IPS-18c (cell line): ENCODE measurements around the gene RANGRF.
A peak's percentile ranks its signal among the peaks of the same experiment; 100 is the strongest.
"Not testable (repeated sequence)": the region's sequence is repeated elsewhere in the genome, so short reads cannot be mapped to it uniquely, and the experiment has no call there.

Source experiments
- H3K4me3 ChIP-seq: 2 replicates; pipeline ENCODE4 v1.7.0; 2013; ENCODE audit warnings: low read depth, mild to moderate bottlenecking, low read length, moderate library complexity; ENCODE audit not compliant: insufficient read depth
- H3K9me3 ChIP-seq: one replicate; pipeline ENCODE4 v1.6.1; 2013; ENCODE audit warnings: mild to moderate bottlenecking, low read length, moderate library complexity; ENCODE audit not compliant: control insufficient read depth, insufficient read depth

Gene RANGRF

DNA sequence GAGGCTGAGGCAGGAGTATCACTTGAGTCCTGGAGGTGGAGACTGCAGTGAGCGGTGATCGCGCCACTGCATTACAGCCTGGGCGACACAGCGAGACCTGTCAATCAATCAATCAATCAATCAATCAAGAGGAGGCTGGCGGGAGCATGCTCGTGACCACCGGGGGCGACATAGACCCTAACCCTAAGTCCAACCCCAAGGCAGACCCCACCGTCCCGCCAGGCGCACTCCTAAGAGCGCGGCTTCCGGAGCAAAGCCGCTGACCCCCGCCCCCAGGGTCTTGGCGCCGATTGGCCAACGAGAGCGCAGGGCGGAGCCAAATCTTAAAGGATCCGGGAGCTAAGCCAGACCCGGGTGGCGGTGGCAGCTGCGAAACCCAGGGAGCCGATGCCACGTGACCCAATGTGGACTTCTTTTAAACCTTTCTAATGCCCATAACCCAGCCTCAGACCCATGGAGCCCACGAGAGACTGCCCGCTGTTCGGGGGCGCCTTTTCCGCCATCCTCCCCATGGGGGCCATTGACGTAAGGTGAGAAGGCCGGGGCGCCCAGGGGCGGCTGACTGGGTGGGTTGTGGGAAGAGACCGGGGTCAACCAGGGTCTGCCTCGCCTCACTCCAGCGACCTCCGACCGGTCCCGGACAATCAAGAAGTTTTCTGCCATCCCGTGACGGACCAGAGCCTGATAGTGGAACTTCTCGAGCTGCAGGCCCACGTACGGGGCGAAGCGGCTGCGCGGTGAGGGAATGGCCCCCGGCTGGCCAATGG is at the start of gene RANGRF:
Gene RANGRF (plus strand): TSS at position 335 of the 767 bp plus-strand sequence. CDS start 119 bp downstream, at position 454.
- Histone ChIP-seq H3K9me3 (no peaks in the 10 kb centered on the region), H3K4me3 (peak within 1 kb of the TSS; percentile 99)

DNA sequence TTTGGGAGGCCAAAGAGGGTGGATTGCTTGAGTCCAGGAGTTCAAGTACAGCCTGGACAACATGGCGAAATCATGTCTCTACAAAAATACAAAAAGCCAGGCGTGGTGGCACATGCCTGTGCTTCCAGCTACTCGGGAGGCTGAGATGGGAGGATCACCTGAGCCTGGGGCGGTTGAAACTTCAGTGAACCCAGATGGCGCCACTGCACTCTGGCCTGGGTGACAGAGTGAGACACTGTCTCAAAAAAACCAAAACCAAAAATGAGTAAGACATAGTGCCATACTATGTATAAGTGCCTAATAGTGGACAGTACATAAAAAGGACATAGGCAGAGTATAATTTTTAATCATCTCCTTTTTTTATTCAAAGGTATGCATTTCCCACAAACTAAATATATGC is 44.6 kb upstream of the RANGRF start:
- Histone ChIP-seq H3K9me3 (no peaks in the 10 kb centered on the region), H3K4me3 (no peak overlapping the region)

DNA sequence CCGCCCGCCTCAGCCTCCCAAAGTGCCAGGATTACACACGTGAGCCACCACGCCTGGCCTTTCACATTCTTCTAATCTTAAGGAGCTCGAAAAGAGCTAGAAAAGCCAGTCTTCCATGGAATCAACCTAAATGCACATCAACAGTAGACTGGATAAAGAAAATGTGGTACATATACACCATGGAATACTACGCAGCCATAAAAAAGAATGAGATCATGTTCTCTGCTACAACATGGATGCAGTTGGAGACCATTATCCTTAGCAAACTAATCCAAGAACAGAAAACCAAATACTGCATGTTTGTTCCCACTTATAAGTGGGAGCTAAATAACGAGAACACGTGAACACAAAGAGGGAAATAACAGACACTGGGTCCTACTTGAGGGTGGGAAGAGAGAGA is 43.7 kb upstream of the RANGRF start:
- Histone ChIP-seq H3K9me3 (no peaks in the 10 kb centered on the region), H3K4me3 (no peak overlapping the region)

- no peaks in the 10 kb centered on the region for H3K9me3 ChIP-seq
- peak within 1 kb of the TSS; percentile 99 for H3K4me3 ChIP-seq
Measured at GRCh38 chr17:8248751-8249607, 39.5 kb upstream of the RANGRF start, which contains the start of gene PFAS. TSS of gene PFAS (plus strand) at chr17:8249289. CDS start at chr17:8253938, 4,649 bp downstream.

- H3K9me3 ChIP-seq = no peaks in the 10 kb centered on the region
- H3K4me3 ChIP-seq = peak overlapping the region; percentile 99
Measured at GRCh38 chr17:8249621-8250500, 38.6 kb upstream of the RANGRF start.

DNA sequence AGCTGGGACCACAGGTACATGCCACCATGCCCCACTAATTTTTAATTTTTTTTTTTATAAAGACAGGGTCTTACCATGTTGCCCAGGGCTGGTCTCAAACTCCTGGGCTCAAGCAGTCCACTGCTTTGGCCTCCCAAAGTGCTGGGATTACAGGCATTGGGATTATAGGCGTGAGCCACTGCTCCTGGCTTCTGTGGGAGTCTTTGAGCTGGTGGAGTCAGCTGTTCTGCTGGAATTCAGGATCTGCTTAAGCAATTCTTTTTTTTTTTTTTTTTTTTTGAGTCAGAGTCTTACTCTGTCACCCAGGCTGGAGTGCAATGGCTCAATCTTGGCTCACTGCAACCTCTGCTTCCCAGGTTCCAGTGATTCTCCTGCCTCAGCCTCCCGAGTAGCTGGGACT is 37.1 kb upstream of the RANGRF start:
- H3K9me3 ChIP-seq, H3K4me3 ChIP-seq: not testable (repeated sequence)

DNA sequence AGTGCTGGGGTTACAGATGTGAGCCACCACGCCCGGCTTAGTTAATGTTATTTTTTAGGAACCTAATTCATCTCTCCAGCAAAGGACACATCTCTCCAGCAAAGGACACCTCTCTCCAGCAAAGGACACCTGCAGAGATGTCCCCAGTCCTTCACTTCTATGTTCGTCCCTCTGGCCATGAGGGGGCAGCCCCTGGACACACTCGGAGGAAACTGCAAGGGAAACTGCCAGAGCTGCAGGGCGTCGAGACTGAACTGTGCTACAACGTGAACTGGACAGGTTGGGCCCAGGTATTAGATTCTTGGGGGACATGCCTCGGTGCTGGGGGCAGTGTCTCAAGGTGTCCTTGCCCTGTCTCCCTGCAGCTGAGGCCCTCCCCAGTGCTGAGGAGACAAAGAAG is 34.7 kb upstream of the RANGRF start:
- H3K9me3 ChIP-seq = no peaks in the 10 kb centered on the region
- no peak overlapping the region for H3K4me3 ChIP-seq

DNA sequence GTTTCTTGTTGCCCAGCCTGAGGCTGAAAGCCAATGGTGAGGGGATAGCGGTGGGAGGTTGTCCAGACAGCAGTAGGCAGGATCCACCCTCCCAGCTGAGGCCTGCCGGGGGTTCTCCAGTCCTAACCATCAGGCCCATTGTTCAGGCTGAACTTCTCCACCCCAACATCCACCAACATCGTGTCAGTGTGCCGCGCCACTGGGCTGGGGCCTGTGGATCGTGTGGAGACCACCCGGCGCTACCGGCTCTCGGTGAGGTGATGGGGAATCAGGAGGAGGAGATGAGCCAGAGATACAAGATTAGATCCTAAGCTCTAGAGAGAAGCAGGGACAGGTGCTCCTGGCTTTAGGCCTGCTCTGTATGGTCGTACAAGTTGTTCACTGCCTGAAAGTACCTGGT is 33.6 kb upstream of the RANGRF start:
- H3K9me3 ChIP-seq = no peaks in the 10 kb centered on the region

DNA sequence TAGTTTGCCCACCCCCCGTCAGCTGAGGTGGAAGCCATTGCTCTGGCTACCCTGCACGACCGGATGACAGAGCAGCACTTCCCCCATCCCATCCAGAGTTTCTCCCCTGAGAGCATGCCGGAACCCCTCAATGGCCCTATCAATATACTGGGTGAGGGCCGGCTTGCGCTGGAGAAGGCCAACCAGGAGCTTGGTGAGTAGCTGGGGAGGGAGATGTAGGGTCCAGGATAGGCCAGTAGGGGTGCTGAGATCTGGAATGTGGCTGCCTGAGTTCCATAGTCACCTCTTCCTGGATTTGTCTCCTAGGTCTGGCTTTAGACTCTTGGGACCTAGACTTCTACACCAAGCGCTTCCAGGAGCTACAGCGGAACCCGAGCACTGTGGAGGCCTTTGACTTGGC is 33.0 kb upstream of the RANGRF start:
- no peaks in the 10 kb centered on the region for H3K9me3 ChIP-seq
- no peak overlapping the region for H3K4me3 ChIP-seq

More for the DNA sequence above, 33.6 kb upstream of the RANGRF start:
- no peak overlapping the region for H3K4me3 ChIP-seq

GRCh38 chr17:8256291-8256690 is 32.2 kb upstream of the RANGRF start:
- Histone ChIP-seq H3K4me3 (no peak overlapping the region), H3K9me3 (no peaks in the 10 kb centered on the region)

GRCh38 chr17:8256691-8257090 is 31.8 kb upstream of the RANGRF start:
- Histone ChIP-seq H3K9me3 (no peaks in the 10 kb centered on the region), H3K4me3 (no peak overlapping the region)

DNA sequence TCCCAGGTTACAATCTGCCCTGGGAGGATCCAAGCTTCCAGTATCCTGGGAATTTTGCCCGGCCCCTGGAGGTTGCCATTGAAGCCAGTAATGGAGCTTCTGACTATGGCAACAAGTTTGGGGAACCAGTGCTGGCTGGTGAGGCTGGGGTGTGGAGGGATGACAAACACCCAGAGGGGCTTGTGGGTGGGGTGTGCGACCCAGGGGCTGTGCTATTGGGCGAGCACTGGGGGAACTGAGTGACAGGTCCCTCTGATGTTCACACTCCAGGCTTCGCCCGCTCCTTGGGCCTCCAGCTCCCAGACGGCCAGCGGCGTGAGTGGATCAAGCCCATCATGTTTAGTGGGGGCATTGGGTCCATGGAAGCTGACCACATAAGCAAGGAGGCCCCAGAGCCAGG is 30.7 kb upstream of the RANGRF start:
- H3K9me3 ChIP-seq = no peaks in the 10 kb centered on the region
- H3K4me3 ChIP-seq = no peak overlapping the region

GRCh38 chr17:8264320-8264719 is 24.1 kb upstream of the RANGRF start:
- no peak overlapping the region for H3K4me3 ChIP-seq
- H3K9me3 ChIP-seq = no peaks in the 10 kb centered on the region

DNA sequence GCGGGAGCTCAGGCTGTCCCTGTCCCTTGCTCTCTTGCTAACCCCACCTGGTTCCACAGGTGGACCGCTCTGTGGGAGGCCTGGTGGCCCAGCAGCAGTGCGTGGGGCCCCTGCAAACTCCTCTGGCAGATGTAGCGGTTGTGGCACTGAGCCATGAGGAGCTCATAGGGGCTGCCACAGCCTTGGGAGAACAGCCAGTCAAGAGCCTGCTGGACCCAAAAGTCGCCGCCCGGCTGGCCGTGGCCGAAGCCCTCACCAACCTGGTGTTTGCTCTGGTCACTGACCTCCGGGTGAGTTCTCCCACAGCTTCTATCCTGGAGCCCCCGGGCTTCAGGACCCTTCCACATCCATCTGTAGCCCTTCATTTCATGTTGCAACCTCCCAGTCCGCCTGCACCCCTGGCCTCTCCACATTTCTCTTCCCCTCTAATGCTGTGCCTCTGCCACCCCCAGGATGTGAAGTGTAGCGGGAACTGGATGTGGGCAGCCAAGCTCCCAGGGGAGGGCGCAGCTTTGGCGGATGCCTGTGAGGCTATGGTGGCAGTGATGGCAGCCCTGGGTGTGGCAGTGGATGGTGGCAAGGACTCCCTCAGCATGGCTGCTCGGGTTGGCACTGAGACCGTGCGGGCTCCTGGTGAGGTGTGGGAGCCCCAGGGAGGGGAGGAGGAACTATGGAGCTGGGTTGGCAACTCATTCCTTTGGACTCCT is 23.5 kb upstream of the RANGRF start:
- Histone ChIP-seq H3K9me3 (no peaks in the 10 kb centered on the region), H3K4me3 (no peak overlapping the region)

- H3K9me3 ChIP-seq = no peaks in the 10 kb centered on the region
- no peak overlapping the region for H3K4me3 ChIP-seq
Measured at GRCh38 chr17:8266648-8267479, 21.6 kb upstream of the RANGRF start.
